ENCODE data around the gene PIP4P1. TPM values are rescaled to one million over a fixed set of nuclear protein-coding genes. Genes with fewer than 3 reads are reported as not detected.
A peak's percentile ranks its signal among the peaks of the same experiment; 100 is the strongest.

The PIP4P1 gene
- total and polyA plus RNA-seq, 8 donors = 2.0 to 30.5 (median 22.4) TPM

DNA sequence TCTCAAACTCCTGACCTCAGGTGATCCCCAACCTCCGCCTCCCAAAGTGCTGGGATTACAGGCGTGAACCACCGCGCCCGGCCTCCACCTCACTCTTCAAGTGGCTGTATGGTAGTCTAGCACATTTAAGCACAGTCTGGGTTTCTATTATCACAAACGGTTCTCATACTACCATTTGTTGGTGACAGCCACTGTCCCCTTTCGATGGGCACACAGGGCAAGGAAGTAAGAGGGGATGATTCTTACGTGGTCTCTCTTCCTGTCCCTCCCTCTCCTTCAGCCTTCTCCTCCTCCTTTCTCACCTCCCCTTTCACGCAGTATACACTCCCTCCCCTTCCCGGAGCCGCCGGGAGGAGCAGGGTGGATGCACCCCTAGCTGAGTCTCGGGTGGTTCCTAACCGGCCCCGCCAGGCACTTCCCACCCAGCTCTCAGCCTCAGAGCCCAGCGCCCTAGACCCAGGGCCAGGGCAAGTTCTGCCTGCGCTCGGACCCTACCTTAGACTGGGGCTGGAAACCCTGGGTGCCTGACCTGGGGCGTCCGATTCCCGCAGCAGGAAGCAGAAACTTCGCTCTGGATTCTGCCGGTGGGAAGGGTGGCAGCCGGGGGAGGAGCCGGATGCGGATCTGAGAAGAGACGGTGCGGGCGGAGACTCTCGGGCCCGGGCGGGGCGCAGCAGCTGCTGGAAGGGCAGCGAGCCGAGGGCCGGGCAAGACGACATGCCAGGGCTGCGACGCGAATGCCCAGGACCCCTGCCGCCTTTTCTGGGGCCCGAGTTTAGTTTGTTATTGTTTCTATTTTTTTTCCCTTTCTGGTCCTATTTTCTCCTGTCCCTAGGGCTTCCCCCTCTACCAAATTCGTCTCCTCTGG lies 48.1 kb downstream of the PIP4P1 start, which contains the start of gene TEP1:
Gene TEP1 (minus strand): TSS at position 626 of the 868 bp plus-strand sequence. CDS start 5,062 bp downstream, outside the sequence.
- H3K27ac ChIP-seq = peak within 1 kb of the TSS; percentile 92 to 99 (median 96)
- H3K4me3 ChIP-seq = peak within 1 kb of the TSS; percentile 64 to 95 (median 78)
- WGBS, 5 donors = 0 to 1% (median 0%) methylated on average over 29 to 43 of the region's 43 CpGs
- DNase-seq = peak; percentile 90 to 95
- no peak for TF ChIP-seq EP300 (IDR thresholded peaks at IDR 0.05)
- TF ChIP-seq POLR2A (IDR thresholded peaks at IDR 0.05) = peak in 1 of 4 donors; percentile 24
- TF ChIP-seq, protein P1, sequence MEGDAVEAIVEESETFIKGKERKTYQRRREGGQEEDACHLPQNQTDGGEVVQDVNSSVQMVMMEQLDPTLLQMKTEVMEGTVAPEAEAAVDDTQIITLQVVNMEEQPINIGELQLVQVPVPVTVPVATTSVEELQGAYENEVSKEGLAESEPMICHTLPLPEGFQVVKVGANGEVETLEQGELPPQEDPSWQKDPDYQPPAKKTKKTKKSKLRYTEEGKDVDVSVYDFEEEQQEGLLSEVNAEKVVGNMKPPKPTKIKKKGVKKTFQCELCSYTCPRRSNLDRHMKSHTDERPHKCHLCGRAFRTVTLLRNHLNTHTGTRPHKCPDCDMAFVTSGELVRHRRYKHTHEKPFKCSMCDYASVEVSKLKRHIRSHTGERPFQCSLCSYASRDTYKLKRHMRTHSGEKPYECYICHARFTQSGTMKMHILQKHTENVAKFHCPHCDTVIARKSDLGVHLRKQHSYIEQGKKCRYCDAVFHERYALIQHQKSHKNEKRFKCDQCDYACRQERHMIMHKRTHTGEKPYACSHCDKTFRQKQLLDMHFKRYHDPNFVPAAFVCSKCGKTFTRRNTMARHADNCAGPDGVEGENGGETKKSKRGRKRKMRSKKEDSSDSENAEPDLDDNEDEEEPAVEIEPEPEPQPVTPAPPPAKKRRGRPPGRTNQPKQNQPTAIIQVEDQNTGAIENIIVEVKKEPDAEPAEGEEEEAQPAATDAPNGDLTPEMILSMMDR (IDR thresholded peaks at IDR 0.05) = no peak
- peak; percentile 49 to 89 (median 84) for TF ChIP-seq POLR2AphosphoS5 (IDR thresholded peaks at IDR 0.05)
- intact Hi-C loops (cut with DNase I; ENCODE audit: low total_unique reads) = loop anchor here (10.0 kb wide), 1 partner anchor 62 kb away; no protein-coding TSS in a partner anchor
- no peaks in the 10 kb centered on the region for H3K27me3 ChIP-seq
- peaks cover under 1 to 9% (median 7%) of the 10 kb centered on the region in 4 donors for H3K36me3 ChIP-seq
- H3K9me3 ChIP-seq = no peaks in the 10 kb centered on the region
- peaks cover 19 to 53% (median 34%) of the 10 kb centered on the region in 4 donors for H3K4me1 ChIP-seq

DNA sequence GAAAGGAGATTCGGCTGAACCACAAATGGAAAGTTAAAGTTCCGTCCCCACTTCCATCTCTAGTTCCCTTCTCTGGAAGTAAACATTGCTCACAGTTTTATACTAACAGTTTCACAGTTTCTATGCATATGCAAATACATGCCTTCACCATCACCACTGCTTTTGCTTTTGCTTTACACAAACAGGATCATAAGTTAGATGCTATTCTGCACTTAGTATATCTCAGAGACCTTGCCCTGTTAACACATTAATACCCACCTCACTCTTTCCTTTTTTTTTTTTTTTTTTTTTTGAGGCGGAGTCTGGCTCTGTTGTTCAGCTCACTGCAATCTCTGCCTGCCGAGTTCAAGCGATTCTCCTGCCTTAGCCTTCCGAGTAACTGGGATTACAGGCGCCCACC lies 48.8 kb downstream of the PIP4P1 start:
- Histone ChIP-seq H3K36me3 (peaks cover 7 to 16% (median 14%) of the 10 kb centered on the region in 4 donors), H3K4me3 (peak overlapping the region; percentile 64 to 95 (median 78)), H3K4me1 (peaks cover 12 to 53% (median 34%) of the 10 kb centered on the region in 4 donors), H3K27ac (peak overlapping the region; percentile 92 to 99 (median 96)), H3K9me3 (no peaks in the 10 kb centered on the region), H3K27me3 (no peaks in the 10 kb centered on the region)
- 1 to 3% (median 1%) methylated on average over 7 of the region's 7 CpGs for WGBS, 5 donors
- TF ChIP-seq POLR2A (IDR thresholded peaks at IDR 0.05) = no peak
- TF ChIP-seq EP300 (IDR thresholded peaks at IDR 0.05) = no peak
- TF ChIP-seq, protein P1 (IDR thresholded peaks at IDR 0.05) = no peak
- peak in 1 of 3 donors; percentile 12 for TF ChIP-seq POLR2AphosphoS5 (IDR thresholded peaks at IDR 0.05)
- intact Hi-C loops (cut with DNase I; ENCODE audit: low total_unique reads) = loop anchor here (10.0 kb wide), 1 partner anchor 62 kb away; no protein-coding TSS in a partner anchor
- DNase-seq = peak in 1 of 2 donors; percentile 48

DNA sequence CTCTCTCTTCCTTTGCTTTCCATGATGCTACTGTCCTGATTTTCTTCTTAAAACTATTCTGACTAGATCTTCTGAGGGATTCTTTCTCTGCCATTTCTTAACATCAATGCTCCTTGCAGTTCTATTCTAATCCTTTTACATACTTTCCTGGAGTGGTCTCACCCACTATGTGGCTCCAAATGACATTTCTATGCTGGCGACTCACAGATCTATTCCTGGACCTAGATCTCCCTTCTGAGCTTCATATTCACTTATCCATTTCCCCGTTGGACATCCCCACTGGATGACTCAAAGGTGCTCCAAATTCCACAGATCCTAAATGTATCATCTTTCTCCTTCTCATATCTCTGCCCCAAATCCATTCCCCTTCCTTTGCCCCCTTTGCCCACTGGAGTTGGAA lies 52.0 kb downstream of the PIP4P1 start:
- Histone ChIP-seq H3K4me3 (no peak overlapping the region), H3K27ac (no peak overlapping the region), H3K4me1 (peaks cover 9 to 35% (median 26%) of the 10 kb centered on the region in 4 donors), H3K27me3 (no peaks in the 10 kb centered on the region), H3K9me3 (no peaks in the 10 kb centered on the region), H3K36me3 (peaks cover 37 to 48% (median 46%) of the 10 kb centered on the region in 4 donors)
- no peak for TF ChIP-seq POLR2A (IDR thresholded peaks at IDR 0.05)
- TF ChIP-seq EP300 (IDR thresholded peaks at IDR 0.05) = no peak
- TF ChIP-seq, protein P1 (IDR thresholded peaks at IDR 0.05) = no peak
- TF ChIP-seq POLR2AphosphoS5 (IDR thresholded peaks at IDR 0.05) = no peak
- DNase-seq = no peak
- 84 to 90% (median 86%) methylated on average over 2 of the region's 2 CpGs for WGBS, 5 donors
- intact Hi-C loops (cut with DNase I; ENCODE audit: low total_unique reads) = no loop called here

Small RNA genes within 50 kb of the gene (small RNA-seq; reads per million reads assigned to genes)
- 0 to 0.81 (median 0.20) reads per million in 4 donors for gene RNA5SP382

Other genes with a start within 250 kb of the PIP4P1 start
- gene OR11H6, start 237.7 kb downstream of the PIP4P1 start, total RNA-seq = not detected
- not detected for gene OR11H6, start 237.7 kb downstream of the PIP4P1 start, polyA plus RNA-seq
- not detected for gene OR11H7, start 232.5 kb downstream of the PIP4P1 start, total RNA-seq
- not detected for gene OR11H7, start 232.5 kb downstream of the PIP4P1 start, polyA plus RNA-seq
- gene OR11H4, start 222.1 kb downstream of the PIP4P1 start, total RNA-seq = not detected
- gene OR11H4, start 222.1 kb downstream of the PIP4P1 start, polyA plus RNA-seq = not detected
- 10 to 100 TPM in 2 of 5 donors, 1 to 10 TPM in 3; 2.3 to 30.3 (median 6.2) TPM for gene TTC5, start 155.5 kb downstream of the PIP4P1 start, total RNA-seq
- 1 to 10 TPM; 2.9 to 5.0 (median 3.8) TPM for gene TTC5, start 155.5 kb downstream of the PIP4P1 start, polyA plus RNA-seq
- gene CCNB1IP1, start 128.2 kb downstream of the PIP4P1 start, total RNA-seq = 100 to 1,000 TPM in 1 of 5 donors, 10 to 100 TPM in 3, 1 to 10 TPM in 1; 2.6 to 104 (median 58.9) TPM
- 10 to 100 TPM; 39.2 to 69.5 (median 52.7) TPM for gene CCNB1IP1, start 128.2 kb downstream of the PIP4P1 start, polyA plus RNA-seq
- gene PARP2, start 117.8 kb downstream of the PIP4P1 start, total RNA-seq = 10 to 100 TPM in 3 of 5 donors, 1 to 10 TPM in 2; 4.1 to 30.4 (median 17.7) TPM
- gene PARP2, start 117.8 kb downstream of the PIP4P1 start, polyA plus RNA-seq = 10 to 100 TPM in 2 of 3 donors, 1 to 10 TPM in 1; 7.5 to 16.0 (median 11.2) TPM
- gene TEP1, start 47.9 kb downstream of the PIP4P1 start, total RNA-seq = 100 to 1,000 TPM in 1 of 5 donors, 10 to 100 TPM in 4; 16.9 to 190 (median 34.1) TPM
- gene TEP1, start 47.9 kb downstream of the PIP4P1 start, polyA plus RNA-seq = 10 to 100 TPM in 1 of 3 donors, 1 to 10 TPM in 2; 9.3 to 11.6 (median 9.8) TPM
- 1 to 10 TPM in 1 of 5 donors, under 1 TPM in 2, not detected in 2; under 0.01 to 4.3 (median 0.37) TPM for gene KLHL33, start 25.3 kb downstream of the PIP4P1 start, total RNA-seq
- under 1 TPM in 2 of 3 donors, not detected in 1; 0.05 to 0.06 TPM for gene KLHL33, start 25.3 kb downstream of the PIP4P1 start, polyA plus RNA-seq
- 10 to 100 TPM; 29.9 to 71.8 (median 59.7) TPM for gene OSGEP, start 6.6 kb downstream of the PIP4P1 start, total RNA-seq
- gene OSGEP, start 6.6 kb downstream of the PIP4P1 start, polyA plus RNA-seq = 10 to 100 TPM; 24.7 to 58.5 (median 43.4) TPM
- gene APEX1, start 6.2 kb downstream of the PIP4P1 start, total RNA-seq = 100 to 1,000 TPM in 4 of 5 donors, 10 to 100 TPM in 1; 70.1 to 219 (median 149) TPM
- gene APEX1, start 6.2 kb downstream of the PIP4P1 start, polyA plus RNA-seq = 100 to 1,000 TPM; 104 to 148 (median 118) TPM
- 10 to 100 TPM; 11.3 to 47.7 (median 46.0) TPM for gene PNP, start 8.0 kb upstream of the PIP4P1 start, total RNA-seq
- gene PNP, start 8.0 kb upstream of the PIP4P1 start, polyA plus RNA-seq = 100 to 1,000 TPM in 1 of 3 donors, 10 to 100 TPM in 2; 36.5 to 125 (median 72.1) TPM
- gene RNASE10, start 44.1 kb upstream of the PIP4P1 start, total RNA-seq = not detected
- not detected for gene RNASE10, start 44.1 kb upstream of the PIP4P1 start, polyA plus RNA-seq
- not detected for gene RNASE9, start 99.6 kb upstream of the PIP4P1 start, total RNA-seq
- gene RNASE9, start 99.6 kb upstream of the PIP4P1 start, polyA plus RNA-seq = not detected
- gene RNASE11, start 126.6 kb upstream of the PIP4P1 start, total RNA-seq = not detected
- not detected for gene RNASE11, start 126.6 kb upstream of the PIP4P1 start, polyA plus RNA-seq
- not detected for gene RNASE12, start 129.9 kb upstream of the PIP4P1 start, total RNA-seq
- gene RNASE12, start 129.9 kb upstream of the PIP4P1 start, polyA plus RNA-seq = not detected
- not detected for gene OR6S1, start 180.3 kb upstream of the PIP4P1 start, total RNA-seq
- not detected for gene OR6S1, start 180.3 kb upstream of the PIP4P1 start, polyA plus RNA-seq
- gene RNASE4, start 223.1 kb upstream of the PIP4P1 start, total RNA-seq = 100 to 1,000 TPM in 3 of 5 donors, 10 to 100 TPM in 1, not detected in 1; 13.4 to 158 (median 117) TPM
- gene RNASE4, start 223.1 kb upstream of the PIP4P1 start, polyA plus RNA-seq = 10 to 100 TPM; 27.6 to 58.0 (median 35.4) TPM
- gene ANG, start 227.3 kb upstream of the PIP4P1 start, total RNA-seq = 10 to 100 TPM in 3 of 5 donors, 1 to 10 TPM in 1, under 1 TPM in 1; 0.58 to 46.1 (median 37.4) TPM
- gene ANG, start 227.3 kb upstream of the PIP4P1 start, polyA plus RNA-seq = 10 to 100 TPM; 15.9 to 34.7 (median 28.0) TPM

All from stomach (tissue), 9 donors.